Endodermal cell (in vitro differentiated cells): ENCODE measurements around the gene FILIP1. TPM values are rescaled to one million over a fixed set of nuclear protein-coding genes. Genes with fewer than 3 reads are reported as not detected.

Experiments
- DNase-seq: peaks from one replicate; pipeline ENCODE4 v3.0.0-alpha.2; 2017
- H3K27ac ChIP-seq: 2 replicates; pipeline ENCODE4 v1.5.1; 2013; ENCODE audit warnings: mild to moderate bottlenecking, low read depth, low read length, moderate library complexity
- H3K27me3 ChIP-seq: 2 replicates; pipeline ENCODE4 v1.6.1; 2013; ENCODE audit warnings: mild to moderate bottlenecking, low read length, moderate library complexity; ENCODE audit not compliant: insufficient read depth, control insufficient read depth, poor library complexity, severe bottlenecking
- H3K36me3 ChIP-seq: 2 replicates; pipeline ENCODE4 v1.7.0; 2013; ENCODE audit warnings: mild to moderate bottlenecking, low read length, moderate library complexity; ENCODE audit not compliant: control insufficient read depth, insufficient read depth
- H3K4me1 ChIP-seq: one replicate; pipeline ENCODE4 v1.7.0; 2013; ENCODE audit warnings: low read length; ENCODE audit not compliant: control insufficient read depth, insufficient read depth
- H3K4me3 ChIP-seq: 2 replicates; pipeline ENCODE4 v1.5.1; 2013; ENCODE audit warnings: mild to moderate bottlenecking, low read length, moderate library complexity
- H3K9ac ChIP-seq: 2 replicates; pipeline ENCODE4 v1.6.1; 2013; ENCODE audit warnings: mild to moderate bottlenecking, low read length, moderate library complexity; ENCODE audit not compliant: poor library complexity, severe bottlenecking; ENCODE audit errors: extremely low read depth
- H3K9me3 ChIP-seq: 2 replicates; pipeline ENCODE4 v1.6.1; 2013; ENCODE audit warnings: mild to moderate bottlenecking, low read length, moderate library complexity; ENCODE audit not compliant: control insufficient read depth
- H3K27ac Mint-ChIP-seq: 2 replicates; pipeline ENCODE4 v1.8.0; 2020; ENCODE audit warnings: mixed read lengths
- H3K27me3 Mint-ChIP-seq: 2 replicates; pipeline ENCODE4 v1.8.0; 2021; ENCODE audit warnings: mild to moderate bottlenecking, mixed read lengths; ENCODE audit not compliant: insufficient read depth
- H3K36me3 Mint-ChIP-seq: 2 replicates; pipeline ENCODE4 v1.8.0; 2020; ENCODE audit warnings: low read depth, mixed read lengths
- H3K4me1 Mint-ChIP-seq: 2 replicates; pipeline ENCODE4 v1.8.0; 2020; ENCODE audit warnings: mixed read lengths
- H3K4me3 Mint-ChIP-seq: 2 replicates; pipeline ENCODE4 v1.8.0; 2020; ENCODE audit warnings: mild to moderate bottlenecking, moderate library complexity, mixed read lengths
- H3K9me3 Mint-ChIP-seq: 2 replicates; pipeline ENCODE4 v1.8.0; 2020; ENCODE audit warnings: mild to moderate bottlenecking, mixed read lengths
- CTCF ChIP-seq: fragments of 200-600 bp; sonication (generic); conservative IDR thresholded peaks from 2 replicates; pipeline ENCODE4 v1.5.0; 2021; ENCODE audit warnings: antibody characterized with exemption, mild to moderate bottlenecking
- WGBS, 2 experiments: methylation state at CpG; one replicate each; pipeline versions ENCODE4 v1.1.5 to v1.1.7; 2013; ENCODE audit warnings: missing lambda C conversion rate in 2 of 2, mixed read lengths in 1 of 2; ENCODE audit not compliant: insufficient coverage in 1 of 2, insufficient read length in 1 of 2; 5-methylcytosine and 5-hydroxymethylcytosine counted together
- total RNA-seq, 2 donors: library from RNA; stranded (reverse); fragmentation: NEBNext Ultra II Directional in 1 of 2; extraction: Animal tissue kit (Norgen Biotek cat#: 25700) in 1 of 2; gene quantifications; 2 replicates in 1 of 2; 3 replicates in 1 of 2; pipeline ENCODE4 v1.2.1, GENCODE V29; 2021

Gene FILIP1
- total RNA-seq, 2 donors from 2014 or later, result 0.35 TPM

- Histone ChIP-seq H3K27ac (no peak overlapping the region), H3K36me3 (no peaks in the 10 kb centered on the region), H3K4me3 (no peak overlapping the region), H3K9ac (no peak overlapping the region), H3K27me3 (no peaks in the 10 kb centered on the region), H3K4me1 (peaks cover 7% of the 10 kb centered on the region), H3K9me3 (no peaks in the 10 kb centered on the region)
- no peak overlapping the region for H3K27ac Mint-ChIP-seq
- TF ChIP-seq CTCF, result no peak
- H3K4me3 Mint-ChIP-seq, result no peak overlapping the region
- DNase-seq, result no peak
- H3K4me1 Mint-ChIP-seq, result peaks cover 27% of the 10 kb centered on the region
- H3K27me3 Mint-ChIP-seq, result no peaks in the 10 kb centered on the region
- WGBS, 2 experiments, result 100% methylated on average over 1 of the region's 1 CpG; no CpG with 5 or more reads in 1 of the 2 experiments
- no peaks in the 10 kb centered on the region for H3K36me3 Mint-ChIP-seq
- no peaks in the 10 kb centered on the region for H3K9me3 Mint-ChIP-seq
These were observed 73.6 kb downstream of the FILIP1 start for GRCh38 chr6:75419980-75420379.

GRCh38 chr6:75419416-75419815 is 74.2 kb downstream of the FILIP1 start:
- peaks cover 7% of the 10 kb centered on the region for H3K4me1 ChIP-seq
- WGBS, 2 experiments, result 97 to 100% methylated on average over 2 to 3 of the region's 3 CpGs
- no peak for TF ChIP-seq CTCF
- H3K4me3 ChIP-seq, result no peak overlapping the region
- Mint-ChIP-seq H3K27me3 (no peaks in the 10 kb centered on the region), H3K4me3 (no peak overlapping the region), H3K36me3 (no peaks in the 10 kb centered on the region), H3K27ac (no peak overlapping the region), H3K4me1 (peaks cover 32% of the 10 kb centered on the region), H3K9me3 (no peaks in the 10 kb centered on the region)
- H3K27ac ChIP-seq, result no peak overlapping the region
- DNase-seq, result no peak
- H3K9ac ChIP-seq, result no peak overlapping the region
- H3K36me3 ChIP-seq, result no peaks in the 10 kb centered on the region
- no peaks in the 10 kb centered on the region for H3K27me3 ChIP-seq
- no peaks in the 10 kb centered on the region for H3K9me3 ChIP-seq

- Histone ChIP-seq H3K4me3 (no peak overlapping the region), H3K27me3 (no peaks in the 10 kb centered on the region), H3K9me3 (no peaks in the 10 kb centered on the region), H3K36me3 (no peaks in the 10 kb centered on the region), H3K4me1 (peaks cover 7% of the 10 kb centered on the region), H3K27ac (no peak overlapping the region), H3K9ac (no peak overlapping the region)
- Mint-ChIP-seq H3K4me1 (peaks cover 44% of the 10 kb centered on the region), H3K27me3 (no peaks in the 10 kb centered on the region), H3K36me3 (no peaks in the 10 kb centered on the region), H3K27ac (no peak overlapping the region), H3K4me3 (no peak overlapping the region), H3K9me3 (no peaks in the 10 kb centered on the region)
- no peak for DNase-seq
- no peak for TF ChIP-seq CTCF
These were observed 75.4 kb downstream of the FILIP1 start for GRCh38 chr6:75418233-75418632.
